ENCODE measurements around the gene CA6.
"Not testable (repeated sequence)": the region's sequence is repeated elsewhere in the genome, so short reads cannot be mapped to it uniquely, and the experiment has no call there.

The CA6 gene

GRCh38 chr1:8945568-8945967, at the start of gene CA6:
CA6 (plus strand) TSS chr1:8945868; CDS start chr1:8945887, 19 bp downstream.
- DNase-seq, result no peak

GRCh38 chr1:8896775-8897174, 48.9 kb upstream of the CA6 start:
- not testable (repeated sequence) for DNase-seq

GRCh38 chr1:8897505-8897904, 48.2 kb upstream of the CA6 start:
- DNase-seq, result not testable (repeated sequence)

GRCh38 chr1:8898418-8898817, 47.2 kb upstream of the CA6 start:
- DNase-seq, result not testable (repeated sequence)

GRCh38 chr1:8899046-8899445, 46.6 kb upstream of the CA6 start:
- DNase-seq, result no peak

GRCh38 chr1:8900684-8901083, 45.0 kb upstream of the CA6 start:
- not testable (repeated sequence) for DNase-seq

- DNase-seq, result no peak
Measured at GRCh38 chr1:8902765-8903164, 42.9 kb upstream of the CA6 start.

- no peak for DNase-seq
Measured at GRCh38 chr1:8903410-8903809, 42.3 kb upstream of the CA6 start.

- no peak for DNase-seq
Measured at GRCh38 chr1:8903908-8904650, 41.6 kb upstream of the CA6 start.

- DNase-seq, result no peak
Measured at GRCh38 chr1:8905582-8906191, 40.0 kb upstream of the CA6 start.

- no peak for DNase-seq
Measured at GRCh38 chr1:8908388-8909151, 37.1 kb upstream of the CA6 start.

GRCh38 chr1:8910331-8910730, 35.3 kb upstream of the CA6 start:
- DNase-seq, result no peak

- DNase-seq, result no peak
Measured at GRCh38 chr1:8910914-8911313, 34.8 kb upstream of the CA6 start.

- DNase-seq, result no peak
Measured at GRCh38 chr1:8911416-8912309, 34.0 kb upstream of the CA6 start.

- no peak for DNase-seq
Measured at GRCh38 chr1:8913457-8913856, 32.2 kb upstream of the CA6 start.

GRCh38 chr1:8914466-8914865, 31.2 kb upstream of the CA6 start:
- DNase-seq, result no peak

GRCh38 chr1:8915446-8915845, 30.2 kb upstream of the CA6 start:
- no peak for DNase-seq

GRCh38 chr1:8917536-8917935, 28.1 kb upstream of the CA6 start:
- not testable (repeated sequence) for DNase-seq

GRCh38 chr1:8922962-8923361, 22.7 kb upstream of the CA6 start:
- no peak for DNase-seq

GRCh38 chr1:8925406-8925805, 20.3 kb upstream of the CA6 start:
- DNase-seq, result no peak

- no peak for DNase-seq
Measured at GRCh38 chr1:8925960-8926359, 19.7 kb upstream of the CA6 start.

GRCh38 chr1:8926707-8927694, 18.7 kb upstream of the CA6 start:
- DNase-seq, result no peak
